Stimulated activated CD8-positive, alpha-beta memory T cell treated with anti-CD3 and anti-CD28 coated beads, Interleukin-2, amount 100 ng/mL, for 1 hour (primary cell): Measurements from ENCODE around the gene TSHZ2.
"Not testable (repeated sequence)": the region's sequence is repeated elsewhere in the genome, so short reads cannot be mapped to it uniquely, and the experiment has no call there.

Experiments used
- DNase-seq, 2 donors: peaks; one replicate each; pipeline ENCODE4 v3.0.0-alpha.2; 2020; ENCODE audit warnings: low read depth in 2 of 2

TSHZ2 gene

DNA sequence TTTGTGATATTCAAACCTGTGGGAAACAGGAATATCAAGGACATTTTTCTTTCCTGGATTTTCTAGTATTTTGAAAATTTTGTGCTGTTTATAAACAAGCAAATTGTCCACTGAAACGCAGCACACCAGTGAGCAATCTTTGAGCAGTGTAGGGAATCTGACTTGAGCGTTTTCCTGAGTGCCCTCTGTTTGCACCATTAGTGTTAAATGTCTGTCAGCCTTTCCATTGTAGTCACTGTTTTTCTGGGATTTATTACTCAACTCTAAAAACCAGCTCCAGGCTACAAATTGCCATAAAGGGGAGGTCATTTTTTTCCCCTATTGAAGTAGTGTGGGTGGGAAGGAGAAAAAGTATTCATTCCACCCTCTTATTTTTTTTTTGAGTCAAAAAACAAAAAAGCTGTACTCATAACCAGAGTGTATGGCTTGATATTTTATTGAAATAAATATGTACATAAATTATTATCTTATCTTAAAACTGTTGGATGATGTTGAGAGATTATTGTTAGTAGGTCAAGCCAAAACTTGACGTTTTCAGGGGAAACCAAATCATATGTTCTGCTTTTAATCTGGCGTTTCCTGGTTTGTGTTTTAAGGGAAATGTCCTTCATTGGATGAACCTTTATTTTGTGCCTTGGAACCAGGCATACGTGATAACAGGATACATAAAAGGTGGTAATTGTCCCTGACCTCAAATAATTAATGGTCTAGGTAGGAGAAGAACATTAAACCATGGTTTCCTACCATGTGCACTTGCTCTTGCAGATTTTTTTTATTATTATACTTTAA lies 51.8 kb downstream of the TSHZ2 start:
- DNase-seq = no peak

GRCh38 chr20:53024653-53025052 lies 52.5 kb downstream of the TSHZ2 start:
- not testable (repeated sequence) for DNase-seq

GRCh38 chr20:53027089-53027488 lies 54.9 kb downstream of the TSHZ2 start:
- DNase-seq = no peak

DNA sequence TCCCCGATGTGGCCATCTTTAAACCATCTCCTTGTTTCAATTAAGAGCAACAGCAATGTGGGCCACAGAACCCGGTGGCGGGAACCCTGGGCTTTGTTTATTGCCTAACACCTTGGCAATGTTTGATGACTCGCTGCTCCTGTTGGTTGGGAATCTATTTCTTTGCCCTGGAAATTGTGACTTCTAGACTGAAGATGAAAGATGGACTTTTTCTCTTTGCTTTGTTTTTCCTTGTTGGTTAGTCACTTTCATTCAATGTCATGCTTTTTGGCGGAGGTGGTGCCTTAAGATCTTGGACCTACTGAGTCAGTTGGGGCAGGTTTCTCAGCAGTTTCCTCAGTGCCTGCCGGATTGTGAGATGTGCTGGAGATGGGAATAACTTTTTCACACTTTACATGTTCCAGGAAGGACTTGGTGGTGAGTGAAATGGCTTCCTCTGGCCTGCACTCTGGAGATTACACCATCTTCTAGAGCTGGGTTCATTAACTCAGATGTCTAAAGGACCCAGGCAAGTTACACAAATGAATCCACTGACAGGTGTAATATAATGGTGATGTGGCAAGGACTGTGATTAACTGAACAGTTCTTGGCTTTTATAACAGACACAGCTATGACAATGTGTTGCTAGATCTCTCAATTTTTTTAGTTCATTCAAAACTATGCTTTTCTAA lies 56.3 kb downstream of the TSHZ2 start:
- DNase-seq = no peak

GRCh38 chr20:53030061-53030460 lies 57.9 kb downstream of the TSHZ2 start:
- no peak for DNase-seq

DNA sequence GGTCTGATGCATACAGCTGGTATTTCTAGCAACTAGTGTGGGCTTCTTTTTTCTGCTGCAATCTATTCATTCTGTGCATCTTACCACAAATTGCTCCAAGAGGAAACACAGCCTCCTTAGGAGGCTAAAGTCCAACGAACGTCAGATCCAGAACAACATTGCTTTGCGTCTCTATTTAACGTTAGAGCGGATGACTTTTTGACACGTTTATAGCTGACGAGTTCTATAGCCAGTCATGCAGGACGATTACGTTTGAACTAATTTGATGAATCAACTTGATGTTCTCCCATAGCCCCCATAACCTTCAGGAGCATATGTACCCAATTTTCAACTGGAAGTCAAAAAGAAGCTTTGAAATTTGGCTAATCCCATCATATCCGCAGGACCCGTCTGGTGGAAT lies 59.9 kb downstream of the TSHZ2 start:
- DNase-seq = no peak

DNA sequence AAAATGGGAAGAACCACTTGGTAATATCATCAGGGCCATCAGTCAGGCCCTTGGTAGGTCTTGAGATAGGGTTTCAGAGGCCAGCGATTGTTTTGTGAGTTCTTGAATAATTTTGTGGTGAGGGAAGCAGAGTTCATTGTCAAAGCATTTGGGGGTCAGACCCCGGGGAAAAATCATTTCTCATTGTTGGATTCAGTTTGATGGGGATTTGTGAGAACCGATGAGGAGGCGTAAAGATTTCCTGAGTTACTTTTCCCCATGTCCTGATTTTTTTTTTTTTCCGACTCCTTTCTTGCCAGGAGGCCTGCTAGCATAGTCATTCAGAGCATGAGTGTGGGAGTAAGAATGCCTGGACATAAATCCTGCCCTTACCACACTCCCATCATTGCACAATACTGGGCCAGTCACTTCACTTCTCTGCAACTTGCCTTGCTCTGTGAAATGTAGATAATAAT lies 60.3 kb downstream of the TSHZ2 start:
- DNase-seq = no peak

GRCh38 chr20:53033176-53033575 lies 61.0 kb downstream of the TSHZ2 start:
- no peak for DNase-seq

DNA sequence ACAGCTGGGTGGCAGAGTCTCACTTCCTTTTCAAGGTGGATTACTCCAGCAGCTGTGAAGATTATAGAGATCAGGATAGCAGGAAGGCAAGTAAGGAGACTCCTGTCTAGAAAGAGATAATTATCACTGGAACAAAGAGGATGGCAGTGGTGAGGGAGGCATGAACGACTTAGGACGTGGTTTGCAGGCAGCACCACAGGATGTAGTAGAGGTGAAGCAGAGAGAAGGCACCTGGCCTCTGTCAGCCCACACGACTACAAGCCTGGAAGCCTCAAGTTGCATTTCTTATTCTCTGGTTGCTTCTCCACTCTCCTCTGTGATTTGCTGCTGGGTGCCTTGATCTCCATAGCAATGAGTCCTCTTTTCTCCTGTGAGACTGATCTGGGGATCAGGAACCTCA lies 62.7 kb downstream of the TSHZ2 start:
- DNase-seq = no peak

DNA sequence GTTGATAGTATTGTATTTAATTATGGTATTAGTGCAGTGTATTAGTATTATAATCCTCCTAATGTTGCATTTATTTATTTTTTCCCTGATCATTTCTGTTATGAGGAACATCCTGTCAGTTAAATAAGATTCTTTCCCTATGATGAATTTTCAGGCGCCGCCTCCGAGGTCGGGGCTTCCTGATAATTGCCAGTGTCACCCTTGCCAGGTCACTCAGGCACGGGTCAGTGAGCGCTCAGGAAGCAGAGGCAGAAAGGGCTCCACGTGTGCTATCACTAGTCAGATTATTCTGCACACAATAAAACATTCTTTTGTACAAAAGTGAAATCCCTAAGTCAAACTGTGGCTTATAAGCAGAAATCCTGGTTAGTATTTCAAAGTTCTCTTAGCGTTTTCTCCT lies 64.8 kb downstream of the TSHZ2 start:
- no peak for DNase-seq

DNA sequence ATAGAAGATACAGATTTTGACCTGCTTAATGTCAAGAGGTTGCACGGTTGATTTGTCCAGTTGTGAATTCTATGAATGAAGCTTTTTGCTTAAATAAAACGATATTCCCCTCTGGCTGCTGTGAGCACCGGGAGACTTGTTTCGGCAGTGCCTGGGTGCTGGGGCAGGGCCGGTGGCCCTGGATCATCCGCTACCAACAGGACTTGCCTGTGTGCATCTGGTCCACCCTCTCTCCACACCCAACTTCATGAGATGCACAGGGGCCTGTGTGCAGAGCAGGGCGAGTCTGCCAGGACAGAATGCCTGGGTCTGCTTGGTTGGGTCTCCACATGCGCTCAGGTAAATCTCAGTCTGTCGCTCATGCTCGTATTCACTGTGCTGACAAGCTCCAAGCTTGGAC lies 65.5 kb downstream of the TSHZ2 start:
- DNase-seq = no peak

DNA sequence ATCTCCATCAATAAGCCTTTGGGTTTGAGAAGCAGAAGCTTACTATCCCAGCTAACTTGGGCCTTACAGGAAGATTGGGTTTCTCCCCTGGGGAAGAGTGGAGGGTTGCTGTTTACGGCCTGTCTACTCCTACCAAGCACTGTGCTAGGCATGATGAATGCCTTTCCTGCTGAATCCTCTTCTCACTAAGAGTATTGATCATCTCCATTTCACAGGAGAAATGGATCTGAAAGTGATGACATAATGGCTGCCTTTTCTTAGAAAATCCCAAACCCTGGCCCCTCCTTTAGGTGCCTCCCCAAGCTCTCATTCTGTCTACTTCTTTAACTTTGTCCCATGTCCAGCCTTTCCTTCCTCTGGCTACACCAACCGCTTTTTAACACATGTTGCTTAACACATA lies 66.1 kb downstream of the TSHZ2 start:
- DNase-seq = no peak

DNA sequence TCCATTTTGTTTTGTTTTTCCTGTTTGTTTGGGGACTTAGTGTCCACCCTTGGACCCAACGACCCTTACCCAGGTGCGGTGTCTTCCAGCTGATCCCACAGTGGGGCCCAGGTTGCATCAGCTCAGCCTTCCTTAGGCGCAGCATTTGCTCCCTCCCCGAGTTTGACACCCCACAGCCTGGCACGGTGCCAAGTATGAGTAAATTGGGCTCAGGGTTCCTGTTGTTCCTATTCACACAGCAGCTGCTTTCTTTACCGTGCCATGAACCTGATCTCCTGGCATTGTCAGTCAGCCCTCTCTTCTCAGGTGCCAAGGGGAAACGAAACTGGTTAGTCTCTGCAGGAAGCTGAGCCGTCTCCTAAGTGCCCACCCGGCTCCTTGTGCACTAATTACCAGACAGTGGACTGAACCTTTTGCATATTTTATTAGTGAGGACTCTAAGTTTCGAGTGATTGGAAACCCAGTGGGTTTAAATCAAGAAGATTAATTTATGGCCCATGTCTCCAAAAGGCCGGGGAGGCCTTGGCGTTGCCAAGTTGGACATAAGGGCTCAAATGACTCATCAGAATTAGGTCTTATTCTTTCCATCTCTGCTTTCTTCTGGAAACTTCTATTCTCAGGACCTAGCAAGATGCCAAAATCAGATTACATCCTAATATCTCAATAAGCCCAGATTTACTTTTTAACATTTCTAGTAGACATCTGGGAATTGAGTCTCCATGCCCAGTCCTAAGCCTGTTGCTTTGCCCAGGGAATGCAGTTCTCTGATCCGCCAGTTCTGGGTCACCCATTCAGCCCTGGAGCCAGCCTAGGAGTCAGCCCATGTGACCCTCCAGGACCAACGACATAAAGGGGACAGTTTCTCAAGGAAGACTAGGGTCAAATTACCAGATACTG lies 68.8 kb downstream of the TSHZ2 start:
- DNase-seq = no peak

GRCh38 chr20:53042521-53042920 lies 70.4 kb downstream of the TSHZ2 start:
- no peak for DNase-seq

DNA sequence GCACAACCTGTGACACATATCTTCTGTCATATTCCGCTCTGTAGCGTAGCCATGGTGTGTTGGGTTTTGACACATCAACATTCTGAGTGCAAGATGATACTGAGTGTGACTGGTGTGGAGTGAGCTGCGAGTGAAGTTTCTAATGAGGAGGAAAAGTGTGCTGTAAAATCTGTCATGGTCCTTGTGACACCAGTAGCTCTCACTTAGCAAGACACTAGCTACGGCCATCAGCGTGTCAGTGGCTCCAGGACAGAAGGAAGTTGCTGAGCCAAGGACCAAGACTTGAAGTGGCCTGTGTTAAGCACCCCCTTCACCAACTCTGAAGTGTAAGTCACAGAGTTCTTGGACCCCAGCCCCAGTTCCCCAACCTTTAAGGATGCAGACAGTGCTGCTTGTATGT lies 72.1 kb downstream of the TSHZ2 start:
- DNase-seq = no peak

- DNase-seq = no peak
These were observed 73.8 kb downstream of the TSHZ2 start for GRCh38 chr20:53045941-53046340.

- no peak for DNase-seq
These were observed 75.0 kb downstream of the TSHZ2 start for GRCh38 chr20:53047203-53047602.

- no peak for DNase-seq
These were observed 76.2 kb downstream of the TSHZ2 start for GRCh38 chr20:53048387-53048786.

GRCh38 chr20:53050338-53050737 lies 78.2 kb downstream of the TSHZ2 start:
- no peak for DNase-seq

GRCh38 chr20:53052380-53052779 lies 80.2 kb downstream of the TSHZ2 start:
- no peak for DNase-seq

- DNase-seq = no peak
These were observed 81.4 kb downstream of the TSHZ2 start for GRCh38 chr20:53053595-53053994.

DNA sequence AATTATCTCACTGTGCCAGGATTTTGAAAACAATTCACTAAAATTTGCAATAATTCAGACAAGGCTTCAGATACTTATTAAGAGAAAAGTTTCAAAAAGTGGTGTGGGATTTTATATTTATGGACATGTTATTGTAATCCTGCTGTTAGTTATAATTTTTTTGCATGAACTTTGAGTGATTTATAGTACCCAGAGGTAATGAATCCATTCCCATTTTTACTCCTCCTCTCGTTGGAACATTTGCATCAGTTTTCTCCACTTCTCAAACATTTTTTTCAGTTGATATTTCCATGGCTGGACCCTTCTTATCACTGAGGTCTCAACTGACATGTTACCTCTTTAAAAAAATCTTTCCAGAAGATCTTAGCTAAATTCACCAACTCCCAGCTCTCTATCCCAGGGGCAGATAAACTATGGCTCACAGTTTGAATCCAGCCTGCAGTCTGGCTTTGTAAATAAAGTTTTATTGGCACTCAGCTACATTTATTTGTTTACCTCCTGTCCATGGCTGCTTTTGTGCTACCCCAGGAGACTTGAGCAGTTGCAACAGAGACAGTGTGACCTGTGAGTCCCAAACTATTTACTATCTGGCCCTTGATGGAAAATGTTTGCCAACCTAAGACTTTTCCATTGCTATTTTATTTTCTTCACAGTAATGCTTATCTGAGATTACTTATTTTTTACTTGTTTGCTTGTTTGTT lies 83.4 kb downstream of the TSHZ2 start:
- no peak for DNase-seq
